GM12801 (cell line): ENCODE data around the gene TRPC6.

Source experiments
- TF ChIP-seq, protein P1 (sequence below): IDR thresholded peaks from one replicate; pipeline ENCODE4 v1.5.1; 2011; ENCODE audit warnings: control low read depth; ENCODE audit not compliant: insufficient read length; ENCODE audit errors: extremely low read depth

The TRPC6 gene

DNA sequence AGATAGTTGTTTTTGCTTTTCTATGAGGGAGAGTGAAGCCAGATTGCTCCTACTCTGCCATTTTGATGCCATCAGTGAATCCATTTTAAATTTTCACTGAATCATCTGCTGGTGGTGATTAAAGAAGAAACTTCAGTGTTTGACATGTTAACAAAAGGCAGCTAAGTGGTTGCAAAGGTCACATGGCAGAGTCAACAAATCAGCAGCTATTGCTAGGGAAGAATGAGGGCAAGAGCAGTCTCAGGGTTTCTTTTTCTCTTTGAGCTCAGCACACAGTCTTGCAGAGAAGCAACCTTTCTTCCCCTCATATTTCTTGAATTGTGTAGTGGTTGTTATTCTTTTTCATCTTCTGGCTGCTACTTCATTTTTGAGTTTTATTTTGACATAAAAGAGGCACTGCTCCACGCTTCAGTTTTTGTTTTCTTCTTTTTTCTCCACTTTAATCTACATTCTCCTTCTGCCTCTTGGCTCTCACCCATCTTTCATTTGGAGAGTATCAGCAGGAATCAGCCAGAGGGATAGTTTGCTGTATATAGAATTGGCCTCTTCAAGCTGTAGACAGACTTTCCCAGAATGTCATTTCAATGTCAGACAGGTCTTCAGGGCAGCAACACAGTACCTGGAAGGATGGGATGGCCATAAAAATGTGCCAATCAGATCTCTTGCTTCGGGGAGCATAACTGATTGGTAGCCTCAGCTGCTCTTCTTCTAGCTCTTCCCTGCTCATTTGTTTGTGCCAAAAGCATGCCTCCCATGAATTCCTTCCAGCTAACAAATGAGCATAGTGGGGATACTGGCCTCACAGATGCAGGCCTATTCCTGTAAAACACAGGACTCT is 153.9 kb downstream of the TRPC6 start:
- TF ChIP-seq, protein P1, sequence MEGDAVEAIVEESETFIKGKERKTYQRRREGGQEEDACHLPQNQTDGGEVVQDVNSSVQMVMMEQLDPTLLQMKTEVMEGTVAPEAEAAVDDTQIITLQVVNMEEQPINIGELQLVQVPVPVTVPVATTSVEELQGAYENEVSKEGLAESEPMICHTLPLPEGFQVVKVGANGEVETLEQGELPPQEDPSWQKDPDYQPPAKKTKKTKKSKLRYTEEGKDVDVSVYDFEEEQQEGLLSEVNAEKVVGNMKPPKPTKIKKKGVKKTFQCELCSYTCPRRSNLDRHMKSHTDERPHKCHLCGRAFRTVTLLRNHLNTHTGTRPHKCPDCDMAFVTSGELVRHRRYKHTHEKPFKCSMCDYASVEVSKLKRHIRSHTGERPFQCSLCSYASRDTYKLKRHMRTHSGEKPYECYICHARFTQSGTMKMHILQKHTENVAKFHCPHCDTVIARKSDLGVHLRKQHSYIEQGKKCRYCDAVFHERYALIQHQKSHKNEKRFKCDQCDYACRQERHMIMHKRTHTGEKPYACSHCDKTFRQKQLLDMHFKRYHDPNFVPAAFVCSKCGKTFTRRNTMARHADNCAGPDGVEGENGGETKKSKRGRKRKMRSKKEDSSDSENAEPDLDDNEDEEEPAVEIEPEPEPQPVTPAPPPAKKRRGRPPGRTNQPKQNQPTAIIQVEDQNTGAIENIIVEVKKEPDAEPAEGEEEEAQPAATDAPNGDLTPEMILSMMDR = no peak

DNA sequence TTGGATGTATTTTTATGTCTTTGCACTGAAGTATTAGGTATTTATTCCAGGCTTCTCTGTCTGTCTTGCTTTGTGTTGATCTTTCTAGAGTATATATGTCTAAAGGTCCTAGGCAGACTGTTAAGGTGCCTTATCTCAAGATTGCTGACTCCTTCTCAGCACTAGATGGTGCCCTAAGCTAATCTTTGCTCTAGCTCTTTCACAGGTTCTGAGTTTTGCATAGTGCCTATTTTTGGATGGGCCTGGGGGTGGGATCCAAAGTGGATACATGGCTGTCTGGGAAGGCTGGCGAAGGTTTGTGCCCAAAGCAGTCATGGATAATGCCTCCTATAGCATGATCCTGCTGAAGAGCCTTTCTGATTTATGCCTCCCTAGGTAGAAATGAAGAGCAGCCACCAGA is 154.9 kb downstream of the TRPC6 start:
- TF ChIP-seq, protein P1 = no peak

DNA sequence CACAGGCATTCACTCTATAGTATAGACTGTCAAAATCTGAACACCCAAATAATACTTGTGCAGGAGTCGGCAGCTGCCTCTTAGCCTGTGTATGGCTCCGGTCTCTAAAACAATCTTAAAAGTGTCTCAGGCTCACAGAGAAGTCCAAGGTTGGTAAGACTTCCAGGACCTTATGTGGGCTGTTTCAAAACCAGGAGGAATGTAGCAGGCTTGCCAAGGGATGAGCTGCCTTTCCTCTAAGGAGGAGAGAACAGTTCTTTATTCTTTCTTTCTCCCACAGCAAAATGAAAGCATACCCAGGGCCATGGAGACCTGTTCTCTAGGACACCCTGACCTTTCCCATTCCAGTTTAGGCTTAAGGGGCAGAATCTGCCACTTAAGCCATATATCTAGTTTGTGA is 176.5 kb downstream of the TRPC6 start:
- TF ChIP-seq, protein P1 = no peak
